Activated CD4-positive, alpha-beta T cell treated with anti-CD3 and anti-CD28 coated beads, Interleukin-2, amount 10 ng/mL, durations not matched to agents 24 days and 14 days (primary cell): ENCODE data around the gene SHQ1. TPM values are rescaled to one million over a fixed set of nuclear protein-coding genes. Genes with fewer than 3 reads are reported as not detected.
"Not testable (repeated sequence)": the region's sequence is repeated elsewhere in the genome, so short reads cannot be mapped to it uniquely, and the experiment has no call there.

ENCODE experiments used
- DNase-seq: peaks from one replicate; pipeline ENCODE4 v3.0.0; 2022
- H3K27ac Mint-ChIP-seq: one replicate; pipeline ENCODE4 v1.8.0; 2022; ENCODE audit warnings: mild to moderate bottlenecking, mixed read lengths
- H3K27me3 Mint-ChIP-seq: one replicate; pipeline ENCODE4 v1.8.0; 2022; ENCODE audit warnings: mixed read lengths
- H3K36me3 Mint-ChIP-seq: one replicate; pipeline ENCODE4 v1.8.0; 2022; ENCODE audit warnings: low read depth, mild to moderate bottlenecking, mixed read lengths
- H3K4me1 Mint-ChIP-seq: one replicate; pipeline ENCODE4 v1.8.0; 2021; ENCODE audit warnings: mixed read lengths
- H3K4me3 Mint-ChIP-seq: one replicate; pipeline ENCODE4 v1.8.0; 2022; ENCODE audit warnings: mild to moderate bottlenecking, moderate library complexity, mixed read lengths
- H3K9me3 Mint-ChIP-seq: one replicate; pipeline ENCODE4 v1.8.0; 2021; ENCODE audit warnings: mixed read lengths
- intact Hi-C: fragments of 100-400 bp; cut with micrococcal nuclease; formaldehyde crosslinking; loops from one replicate; pipeline ENCODE4 v1.15.1; 2023
- total RNA-seq: library from RNA; stranded (reverse); gene quantifications from 2 replicates; pipeline ENCODE4 v1.2.3, GENCODE V29; 2022

SHQ1 gene
- total RNA-seq, 1 donor from 2014 or later = 46.8 TPM

DNA sequence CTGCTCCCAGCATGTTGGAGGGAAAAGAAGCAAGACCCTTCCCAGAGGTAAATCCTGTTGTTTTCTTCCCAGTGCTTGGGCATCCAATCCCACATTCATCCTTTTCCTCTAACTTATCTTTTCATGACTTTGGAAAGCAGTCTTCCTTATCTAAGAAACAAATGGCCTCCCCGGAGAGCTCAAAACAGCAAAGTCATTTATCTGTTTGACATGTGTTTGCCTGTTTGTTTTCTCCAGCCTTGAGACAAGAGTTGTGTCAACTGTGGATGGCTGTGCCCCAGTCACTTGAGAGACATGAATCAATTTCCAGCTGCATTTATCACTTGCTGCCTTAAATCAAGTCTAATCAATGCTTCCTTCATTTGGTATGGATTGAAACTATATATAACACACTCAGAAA, 103.9 kb downstream of the SHQ1 start:
- Mint-ChIP-seq H3K4me1 (peaks cover 14% of the 10 kb centered on the region), H3K9me3 (peaks cover 5% of the 10 kb centered on the region), H3K27me3 (no peaks in the 10 kb centered on the region), H3K27ac (no peak overlapping the region), H3K36me3 (peaks cover 2% of the 10 kb centered on the region), H3K4me3 (no peak overlapping the region)
- no peak for DNase-seq
- intact Hi-C loops = no loop called here

DNA sequence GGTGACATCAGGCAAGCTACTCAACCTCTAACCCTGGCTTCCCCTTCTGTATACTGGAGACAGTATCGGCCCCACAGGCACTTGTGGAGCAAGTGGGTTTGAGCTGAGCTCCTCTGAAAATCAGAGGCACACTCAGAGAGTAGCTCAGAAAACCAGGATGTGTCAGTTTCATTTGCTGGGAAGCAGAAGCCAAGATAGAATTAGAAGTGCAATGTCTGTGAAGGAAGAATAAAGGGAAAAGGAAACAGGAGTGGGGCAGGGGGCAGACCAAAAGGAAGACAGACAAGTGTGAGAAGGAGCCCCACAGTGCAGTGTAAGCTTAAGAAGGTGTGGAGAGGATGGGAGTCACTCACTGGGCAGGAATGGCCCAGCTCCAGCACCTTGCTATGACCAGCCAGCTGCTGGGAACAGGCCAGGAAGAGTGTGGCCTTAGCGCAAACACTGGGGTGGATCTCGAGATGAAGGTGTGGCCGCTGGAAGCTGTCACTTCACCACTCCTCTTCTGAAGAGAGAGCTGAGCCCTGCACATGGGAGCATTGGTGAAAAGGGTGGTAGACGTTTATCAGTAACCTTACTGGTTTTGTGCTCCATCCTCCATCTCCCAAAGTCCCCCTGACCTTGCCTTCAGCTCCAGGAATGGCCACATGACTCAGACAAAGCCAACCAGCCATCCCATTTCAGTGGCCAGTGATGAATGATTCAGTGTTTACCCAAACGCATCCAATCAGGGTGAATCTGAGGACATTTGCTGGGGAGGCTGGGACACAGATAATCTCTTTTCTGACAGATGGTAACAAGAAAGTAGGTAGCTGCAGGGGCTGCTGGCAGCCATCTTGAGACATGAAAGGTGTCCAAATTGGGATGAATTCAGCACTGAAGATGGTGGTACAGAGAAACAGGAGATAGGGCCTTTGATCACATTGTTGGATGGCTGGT, 108.4 kb downstream of the SHQ1 start:
- intact Hi-C loops = loop anchor here (2.0 kb wide), 1 partner anchor 17 kb away; no protein-coding TSS in a partner anchor
- Mint-ChIP-seq H3K4me3 (peak overlapping the region; percentile 89), H3K27ac (peak overlapping the region; percentile 92), H3K36me3 (no peaks in the 10 kb centered on the region), H3K9me3 (peaks cover 5% of the 10 kb centered on the region), H3K4me1 (peaks cover 18% of the 10 kb centered on the region), H3K27me3 (no peaks in the 10 kb centered on the region)
- DNase-seq = no peak

DNA sequence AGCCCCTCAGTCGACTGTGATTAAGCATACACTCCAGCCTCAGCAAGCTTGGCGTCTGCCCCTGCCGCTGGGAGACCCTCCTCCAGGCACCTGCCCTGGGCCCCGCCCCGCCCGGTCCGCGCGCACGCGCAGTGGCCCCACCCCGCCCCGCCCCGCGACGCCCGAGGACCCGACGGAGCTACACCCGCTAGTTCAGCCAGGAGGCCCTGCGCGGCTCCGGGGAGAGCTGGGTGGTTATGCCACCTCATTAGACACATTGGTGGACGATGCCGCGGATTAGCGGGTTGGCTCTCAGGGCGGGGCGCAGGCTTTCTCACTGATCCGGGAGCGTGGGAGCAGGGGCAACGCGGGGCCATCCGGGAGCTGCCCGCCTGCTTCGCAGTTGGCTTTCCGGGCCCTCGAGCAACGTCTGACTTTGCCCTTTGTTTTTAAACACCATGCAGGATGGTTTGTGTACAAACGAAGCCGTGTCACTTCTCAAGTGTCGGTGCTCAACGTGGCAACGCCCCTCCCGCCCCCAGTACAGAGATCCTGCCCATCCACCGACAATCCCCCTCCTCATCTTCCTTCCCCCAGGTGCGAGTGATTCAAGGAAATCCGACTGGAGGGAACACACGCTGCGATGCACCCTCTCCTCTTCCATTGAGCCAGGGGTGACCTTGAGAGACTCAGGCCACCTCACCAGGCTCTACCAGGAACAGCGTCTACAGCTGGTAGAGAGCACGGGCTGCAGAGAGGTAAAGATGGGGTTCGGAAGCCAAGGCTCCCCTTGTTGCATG, 109.3 kb downstream of the SHQ1 start:
- peak; percentile 91 for DNase-seq
- H3K4me1 Mint-ChIP-seq = peaks cover 18% of the 10 kb centered on the region
- H3K9me3 Mint-ChIP-seq = peaks cover 5% of the 10 kb centered on the region
- peak overlapping the region; percentile 92 for H3K27ac Mint-ChIP-seq
- no peaks in the 10 kb centered on the region for H3K36me3 Mint-ChIP-seq
- intact Hi-C loops = loop anchor here (2.0 kb wide), 1 partner anchor 18 kb away; no protein-coding TSS in a partner anchor
- peak overlapping the region; percentile 89 for H3K4me3 Mint-ChIP-seq
- no peaks in the 10 kb centered on the region for H3K27me3 Mint-ChIP-seq

DNA sequence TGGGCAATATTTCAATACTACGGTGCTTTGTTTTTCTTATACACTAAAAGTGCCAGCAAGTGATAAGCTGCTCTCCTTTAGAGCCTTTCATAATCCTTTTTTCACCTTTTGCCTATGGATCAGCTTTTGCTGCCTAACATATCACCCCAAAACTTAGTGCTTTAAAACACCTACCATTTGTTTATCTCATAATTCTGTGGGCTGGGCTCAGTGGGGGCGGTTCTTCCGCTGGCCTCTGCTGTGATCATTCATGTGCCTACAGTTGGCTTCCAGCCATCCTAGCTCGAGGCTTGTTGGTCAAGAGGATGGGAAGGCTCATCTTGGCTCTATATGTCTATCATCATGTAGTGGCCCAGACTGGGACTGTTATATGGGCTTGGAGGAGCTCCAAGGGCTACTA, 113.2 kb downstream of the SHQ1 start:
- H3K27me3 Mint-ChIP-seq, H3K36me3 Mint-ChIP-seq, intact Hi-C loops, H3K4me3 Mint-ChIP-seq, H3K27ac Mint-ChIP-seq, DNase-seq, H3K9me3 Mint-ChIP-seq: not testable (repeated sequence)
- peaks cover 16% of the 10 kb centered on the region for H3K4me1 Mint-ChIP-seq

DNA sequence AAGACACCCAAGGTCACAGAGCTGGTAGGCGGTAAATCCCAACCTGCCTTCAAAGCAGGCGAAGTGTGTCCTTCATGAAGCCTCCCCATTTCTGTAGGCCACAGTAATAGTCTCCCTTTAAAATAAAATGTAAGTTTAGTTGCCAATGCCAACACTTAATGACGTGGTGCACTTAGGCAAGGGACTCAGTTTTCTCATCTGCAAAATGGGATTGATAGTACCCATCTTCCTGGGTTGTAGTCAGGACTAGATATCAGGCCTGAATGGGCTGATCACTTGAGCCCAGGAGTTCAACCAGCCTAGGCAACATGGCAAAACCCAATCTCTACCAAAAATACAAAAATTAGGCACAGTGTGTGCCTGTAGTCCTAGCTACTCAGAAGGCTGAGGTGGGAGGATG, 114.6 kb downstream of the SHQ1 start:
- Mint-ChIP-seq H3K4me3 (no peak overlapping the region), H3K36me3 (peaks cover 2% of the 10 kb centered on the region), H3K27ac (no peak overlapping the region), H3K27me3 (no peaks in the 10 kb centered on the region), H3K9me3 (peaks cover 4% of the 10 kb centered on the region), H3K4me1 (peaks cover 4% of the 10 kb centered on the region)
- intact Hi-C loops = no loop called here
- no peak for DNase-seq

DNA sequence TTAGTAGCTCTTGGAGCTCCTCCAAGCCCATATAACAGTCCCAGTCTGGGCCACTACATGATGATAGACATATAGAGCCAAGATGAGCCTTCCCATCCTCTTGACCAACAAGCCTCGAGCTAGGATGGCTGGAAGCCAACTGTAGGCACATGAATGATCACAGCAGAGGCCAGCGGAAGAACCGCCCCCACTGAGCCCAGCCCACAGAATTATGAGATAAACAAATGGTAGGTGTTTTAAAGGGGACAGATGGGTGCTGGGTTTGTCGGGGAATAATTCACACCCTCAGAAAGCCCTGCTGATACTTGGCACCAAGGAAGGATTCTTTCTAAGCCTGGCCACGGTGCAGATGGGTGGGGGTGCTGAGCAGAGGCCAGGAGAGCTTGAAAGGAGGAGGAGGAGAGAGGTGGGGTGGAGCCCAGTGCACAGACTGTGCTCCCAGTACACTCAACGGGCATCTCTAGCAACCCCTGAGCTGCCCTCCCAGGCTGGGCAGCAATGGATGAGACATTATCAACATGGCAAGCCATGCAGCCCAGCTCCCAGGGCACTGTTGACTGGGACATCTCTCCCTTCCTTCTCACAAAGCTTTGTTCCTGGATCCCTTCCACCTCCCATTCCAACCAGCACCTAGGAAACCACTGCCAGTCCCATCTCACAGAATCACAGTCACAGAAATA, 115.4 kb downstream of the SHQ1 start:
- not testable (repeated sequence) for H3K36me3 Mint-ChIP-seq, H3K27ac Mint-ChIP-seq

DNA sequence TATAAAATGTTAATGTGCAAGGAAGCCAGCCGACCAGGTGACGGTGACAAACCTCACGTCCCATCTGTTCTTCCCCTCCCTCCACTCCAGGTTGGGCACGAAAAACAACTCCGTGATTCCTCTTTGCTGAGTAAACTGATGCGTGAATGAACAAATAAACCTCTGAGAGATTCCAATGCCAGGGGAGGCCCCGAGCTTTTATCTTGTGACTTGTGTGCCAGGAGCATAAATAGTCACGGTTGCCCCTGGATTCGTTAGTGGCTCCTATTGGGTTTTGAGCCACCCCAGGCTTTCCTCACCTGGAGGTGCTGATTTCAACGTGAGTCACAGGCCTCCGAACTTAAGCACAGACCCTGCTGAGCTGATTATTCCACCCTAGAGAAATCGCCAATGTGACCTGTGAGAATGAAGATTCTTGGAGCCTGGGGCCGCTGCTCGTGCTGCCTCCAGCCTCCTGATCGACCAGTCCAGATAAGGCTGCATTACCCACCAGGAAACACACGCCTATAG, 119.2 kb downstream of the SHQ1 start:
- Mint-ChIP-seq H3K4me1 (peaks cover 2% of the 10 kb centered on the region), H3K9me3 (peaks cover 4% of the 10 kb centered on the region), H3K4me3 (no peak overlapping the region), H3K36me3 (peaks cover 2% of the 10 kb centered on the region), H3K27me3 (no peaks in the 10 kb centered on the region), H3K27ac (no peak overlapping the region)
- DNase-seq = no peak
- intact Hi-C loops = no loop called here

More for the DNA sequence above, 115.4 kb downstream of the SHQ1 start:
- DNase-seq, H3K4me3 Mint-ChIP-seq, H3K27me3 Mint-ChIP-seq, H3K9me3 Mint-ChIP-seq, intact Hi-C loops, H3K4me1 Mint-ChIP-seq: not testable (repeated sequence)

DNA sequence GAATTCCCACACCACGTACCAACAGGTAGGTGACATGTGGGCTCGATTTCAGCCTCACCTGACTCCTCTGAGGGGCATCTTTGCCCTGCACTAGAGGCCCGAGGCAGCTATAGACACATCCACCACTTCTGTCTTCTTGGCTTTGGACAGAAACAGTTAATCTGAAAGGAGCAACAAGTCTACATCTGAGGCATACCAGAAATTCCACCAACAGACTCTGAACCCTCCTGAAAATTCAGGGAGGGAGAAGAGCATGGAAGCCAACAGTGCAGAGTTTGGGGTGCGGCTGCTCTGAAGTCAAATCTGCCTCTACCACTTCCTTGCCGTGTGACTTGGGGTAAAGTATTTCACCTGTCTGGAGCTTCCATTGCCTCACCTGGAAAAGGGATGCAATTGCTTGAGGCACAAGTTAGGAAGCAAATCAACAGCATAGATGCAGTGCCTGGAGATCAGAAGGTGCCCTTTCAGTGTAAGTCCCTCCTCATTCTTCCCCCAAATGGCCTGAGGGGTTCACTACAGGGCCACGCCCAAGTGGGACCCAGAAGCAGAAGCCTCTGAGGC, 119.8 kb downstream of the SHQ1 start:
- Mint-ChIP-seq H3K4me3 (no peak overlapping the region), H3K27ac (no peak overlapping the region), H3K9me3 (peaks cover 4% of the 10 kb centered on the region), H3K36me3 (peaks cover 2% of the 10 kb centered on the region), H3K4me1 (peaks cover 4% of the 10 kb centered on the region), H3K27me3 (no peaks in the 10 kb centered on the region)
- intact Hi-C loops = no loop called here
- DNase-seq = no peak

DNA sequence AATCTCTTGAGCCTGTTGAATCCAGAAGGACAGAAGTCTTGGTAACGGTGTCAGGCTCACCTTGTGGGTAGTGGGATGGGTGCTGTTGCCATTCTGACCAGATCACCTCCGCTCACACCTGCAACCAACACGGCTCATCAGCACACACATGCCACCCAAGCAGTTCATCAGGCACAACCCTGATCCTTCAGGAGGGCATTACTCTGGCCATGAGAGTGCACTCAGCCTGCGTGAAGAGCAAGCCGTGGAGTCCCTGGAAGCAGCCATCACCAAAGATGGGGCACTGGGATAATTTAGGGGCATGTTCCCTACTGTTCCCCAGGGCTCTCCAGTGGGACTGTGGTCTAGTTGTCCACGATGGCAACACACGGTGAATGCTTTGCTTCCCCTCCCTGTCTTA, 120.5 kb downstream of the SHQ1 start:
- peaks cover 9% of the 10 kb centered on the region for H3K4me1 Mint-ChIP-seq
- intact Hi-C loops = no loop called here
- no peaks in the 10 kb centered on the region for H3K9me3 Mint-ChIP-seq
- H3K36me3 Mint-ChIP-seq = no peaks in the 10 kb centered on the region
- no peak overlapping the region for H3K4me3 Mint-ChIP-seq
- no peak for DNase-seq
- no peak overlapping the region for H3K27ac Mint-ChIP-seq
- no peaks in the 10 kb centered on the region for H3K27me3 Mint-ChIP-seq

GRCh38 chr3:72727172-72727571, 121.1 kb downstream of the SHQ1 start:
- Mint-ChIP-seq H3K36me3 (no peaks in the 10 kb centered on the region), H3K27ac (peak overlapping the region; percentile 46), H3K4me3 (no peak overlapping the region), H3K9me3 (no peaks in the 10 kb centered on the region), H3K27me3 (no peaks in the 10 kb centered on the region), H3K4me1 (peaks cover 9% of the 10 kb centered on the region)
- intact Hi-C loops = no loop called here
- DNase-seq = no peak

DNA sequence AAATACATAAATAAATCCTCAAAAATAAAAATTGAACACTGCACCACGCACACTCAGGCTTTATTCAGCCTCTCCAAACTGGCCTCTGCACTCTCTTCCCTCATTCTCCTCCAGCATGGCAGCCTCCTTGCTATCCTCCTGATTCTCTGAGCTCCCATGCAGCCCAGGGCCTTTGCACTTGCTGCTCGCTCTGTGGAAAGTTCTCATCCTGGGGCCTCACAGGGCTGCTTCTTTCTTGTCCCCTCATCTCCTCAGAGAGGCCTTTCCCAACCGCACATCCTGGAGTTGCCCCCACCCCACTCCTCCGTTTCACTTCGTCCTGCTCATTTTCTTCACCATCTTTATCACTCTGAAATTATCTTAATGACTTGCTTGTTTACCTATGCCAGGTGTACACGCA, 123.0 kb downstream of the SHQ1 start:
- Mint-ChIP-seq H3K36me3 (no peaks in the 10 kb centered on the region), H3K4me3 (no peak overlapping the region), H3K27ac (no peak overlapping the region), H3K9me3 (no peaks in the 10 kb centered on the region), H3K4me1 (peaks cover 9% of the 10 kb centered on the region), H3K27me3 (no peaks in the 10 kb centered on the region)
- no peak for DNase-seq
- intact Hi-C loops = no loop called here

DNA sequence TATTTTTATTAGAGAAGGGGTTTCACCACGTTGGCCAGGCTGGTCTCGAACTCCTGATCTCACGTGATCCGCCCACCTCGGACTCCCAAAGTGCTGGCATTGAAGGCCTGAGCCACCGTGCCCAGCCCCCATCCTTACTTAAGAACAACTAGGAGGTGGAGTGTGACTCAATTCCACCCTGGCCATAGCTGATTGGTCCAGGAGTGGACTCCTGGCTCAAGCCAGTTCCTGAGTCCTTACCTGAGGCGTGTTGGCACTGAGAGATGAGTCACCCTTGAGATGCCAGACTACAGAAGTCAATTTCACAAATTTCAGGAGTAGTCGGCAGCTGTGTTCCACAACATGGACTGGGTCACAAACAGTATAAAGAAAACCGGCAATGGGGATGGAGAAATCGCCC, 124.2 kb downstream of the SHQ1 start:
- intact Hi-C loops = loop anchor here (5.0 kb wide), 2 partner anchors 98 to 202 kb away; no protein-coding TSS in a partner anchor
- Mint-ChIP-seq H3K36me3 (no peaks in the 10 kb centered on the region), H3K4me1 (peaks cover 9% of the 10 kb centered on the region), H3K4me3 (no peak overlapping the region), H3K27me3 (no peaks in the 10 kb centered on the region), H3K27ac (no peak overlapping the region), H3K9me3 (no peaks in the 10 kb centered on the region)
- DNase-seq = no peak
